Measurements from ENCODE around the gene SRBD1.

Gene SRBD1

GRCh38 chr2:45533771-45534170, 77.3 kb downstream of the SRBD1 start:
- Histone ChIP-seq H3K9ac (ENCODE audit: low read depth, low read length) (no peak overlapping the region), H3K9me3 (ENCODE audit: insufficient read depth, low read depth, low read length) (no peaks in the 10 kb centered on the region), H3K4me3 (ENCODE audit: low read length) (no peak overlapping the region), H3K4me1 (ENCODE audit: insufficient read depth, low read length) (no peaks in the 10 kb centered on the region), H3K36me3 (ENCODE audit: insufficient read depth, low read length) (peaks cover 3% of the 10 kb centered on the region), H3K27ac (ENCODE audit: low read depth, low read length) (no peak overlapping the region), H3K27me3 (ENCODE audit: insufficient read depth, low read length) (no peaks in the 10 kb centered on the region)
- 91% methylated on average over 1 of the region's 1 CpG for WGBS

- Histone ChIP-seq H3K9ac (ENCODE audit: low read depth, low read length) (no peak overlapping the region), H3K27me3 (ENCODE audit: insufficient read depth, low read length) (no peaks in the 10 kb centered on the region), H3K4me1 (ENCODE audit: insufficient read depth, low read length) (no peaks in the 10 kb centered on the region), H3K27ac (ENCODE audit: low read depth, low read length) (no peak overlapping the region), H3K36me3 (ENCODE audit: insufficient read depth, low read length) (peaks cover 3% of the 10 kb centered on the region; the same call in 1 of the 2 replicates), H3K9me3 (ENCODE audit: insufficient read depth, low read depth, low read length) (no peaks in the 10 kb centered on the region), H3K4me3 (ENCODE audit: low read length) (no peak overlapping the region)
- 100% methylated on average over 3 of the region's 3 CpGs for WGBS
Measured at GRCh38 chr2:45532181-45532580, 78.9 kb downstream of the SRBD1 start.

- H3K9me3 ChIP-seq (ENCODE audit: insufficient read depth, low read depth, low read length), result no peaks in the 10 kb centered on the region
Measured at GRCh38 chr2:45524016-45524415, 87.1 kb downstream of the SRBD1 start.

GRCh38 chr2:45518546-45518945, 92.5 kb downstream of the SRBD1 start:
- H3K36me3 ChIP-seq (ENCODE audit: insufficient read depth, low read length), result no peaks in the 10 kb centered on the region
- no peak overlapping the region for H3K4me3 ChIP-seq (ENCODE audit: low read length)
- H3K27me3 ChIP-seq (ENCODE audit: insufficient read depth, low read length), result no peaks in the 10 kb centered on the region
- no peak overlapping the region for H3K27ac ChIP-seq (ENCODE audit: low read depth, low read length)
- H3K9ac ChIP-seq (ENCODE audit: low read depth, low read length), result no peak overlapping the region
- H3K4me1 ChIP-seq (ENCODE audit: insufficient read depth, low read length), result no peaks in the 10 kb centered on the region
- H3K9me3 ChIP-seq (ENCODE audit: insufficient read depth, low read depth, low read length), result no peaks in the 10 kb centered on the region
- 96% methylated on average over 2 of the region's 2 CpGs for WGBS

More at GRCh38 chr2:45524016-45524415, 87.1 kb downstream of the SRBD1 start:
- Histone ChIP-seq H3K9ac (ENCODE audit: low read depth, low read length) (no peak overlapping the region), H3K27me3 (ENCODE audit: insufficient read depth, low read length) (no peaks in the 10 kb centered on the region), H3K4me1 (ENCODE audit: insufficient read depth, low read length) (no peaks in the 10 kb centered on the region), H3K27ac (ENCODE audit: low read depth, low read length) (no peak overlapping the region), H3K4me3 (ENCODE audit: low read length) (no peak overlapping the region), H3K36me3 (ENCODE audit: insufficient read depth, low read length) (no peaks in the 10 kb centered on the region)
- no CpG with 5 or more reads among the region's 1 CpG for WGBS

GRCh38 chr2:45510701-45511420, 100.2 kb downstream of the SRBD1 start:
- Histone ChIP-seq H3K36me3 (ENCODE audit: insufficient read depth, low read length) (no peaks in the 10 kb centered on the region), H3K9ac (ENCODE audit: low read depth, low read length) (no peak overlapping the region), H3K27me3 (ENCODE audit: insufficient read depth, low read length) (no peaks in the 10 kb centered on the region), H3K27ac (ENCODE audit: low read depth, low read length) (no peak overlapping the region), H3K4me1 (ENCODE audit: insufficient read depth, low read length) (peaks cover 29% of the 10 kb centered on the region), H3K9me3 (ENCODE audit: insufficient read depth, low read depth, low read length) (no peaks in the 10 kb centered on the region), H3K4me3 (ENCODE audit: low read length) (no peak overlapping the region)
- WGBS, result 74% methylated on average over 8 of the region's 9 CpGs

- Histone ChIP-seq H3K27ac (ENCODE audit: low read depth, low read length) (no peak overlapping the region), H3K4me1 (ENCODE audit: insufficient read depth, low read length) (peaks cover 15% of the 10 kb centered on the region), H3K4me3 (ENCODE audit: low read length) (no peak overlapping the region), H3K9me3 (ENCODE audit: insufficient read depth, low read depth, low read length) (peaks cover 4% of the 10 kb centered on the region; the same call in 1 of the 2 replicates), H3K9ac (ENCODE audit: low read depth, low read length) (no peak overlapping the region), H3K27me3 (ENCODE audit: insufficient read depth, low read length) (no peaks in the 10 kb centered on the region), H3K36me3 (ENCODE audit: insufficient read depth, low read length) (0 out of 2 replicates have a peak, but pooled peaks cover 2% of the 10 kb centered on the region)
- WGBS, result 94% methylated on average over 2 of the region's 3 CpGs
Measured at GRCh38 chr2:45506756-45507155, 104.3 kb downstream of the SRBD1 start.

GRCh38 chr2:45505138-45505537, 105.9 kb downstream of the SRBD1 start:
- Histone ChIP-seq H3K27ac (ENCODE audit: low read depth, low read length) (no peak overlapping the region), H3K36me3 (ENCODE audit: insufficient read depth, low read length) (peaks cover 6% of the 10 kb centered on the region; the same call in 1 of the 2 replicates), H3K9ac (ENCODE audit: low read depth, low read length) (no peak overlapping the region), H3K4me3 (ENCODE audit: low read length) (no peak overlapping the region), H3K4me1 (ENCODE audit: insufficient read depth, low read length) (no peaks in the 10 kb centered on the region), H3K27me3 (ENCODE audit: insufficient read depth, low read length) (no peaks in the 10 kb centered on the region), H3K9me3 (ENCODE audit: insufficient read depth, low read depth, low read length) (peaks cover 19% of the 10 kb centered on the region)
- 89% methylated on average over 1 of the region's 1 CpG for WGBS

GRCh38 chr2:45498661-45499550, 112.2 kb downstream of the SRBD1 start:
- Histone ChIP-seq H3K4me1 (ENCODE audit: insufficient read depth, low read length) (peaks cover 6% of the 10 kb centered on the region; the same call in 1 of the 2 replicates), H3K27me3 (ENCODE audit: insufficient read depth, low read length) (no peaks in the 10 kb centered on the region), H3K27ac (ENCODE audit: low read depth, low read length) (no peak overlapping the region), H3K36me3 (ENCODE audit: insufficient read depth, low read length) (peaks cover 6% of the 10 kb centered on the region; the same call in 1 of the 2 replicates), H3K9me3 (ENCODE audit: insufficient read depth, low read depth, low read length) (peaks cover 20% of the 10 kb centered on the region), H3K9ac (ENCODE audit: low read depth, low read length) (no peak overlapping the region), H3K4me3 (ENCODE audit: low read length) (no peak overlapping the region)
- WGBS, result no CpG with 5 or more reads among the region's 1 CpG

GRCh38 chr2:45497355-45497754, 113.7 kb downstream of the SRBD1 start:
- H3K9me3 ChIP-seq (ENCODE audit: insufficient read depth, low read depth, low read length), result peaks cover 20% of the 10 kb centered on the region
- H3K4me1 ChIP-seq (ENCODE audit: insufficient read depth, low read length), result peaks cover 6% of the 10 kb centered on the region; the same call in 1 of the 2 replicates
- 89% methylated on average over 2 of the region's 2 CpGs for WGBS
- no peaks in the 10 kb centered on the region for H3K27me3 ChIP-seq (ENCODE audit: insufficient read depth, low read length)
- no peak overlapping the region for H3K9ac ChIP-seq (ENCODE audit: low read depth, low read length)
- H3K4me3 ChIP-seq (ENCODE audit: low read length), result no peak overlapping the region
- H3K36me3 ChIP-seq (ENCODE audit: insufficient read depth, low read length), result peaks cover 4% of the 10 kb centered on the region; the same call in 1 of the 2 replicates
- H3K27ac ChIP-seq (ENCODE audit: low read depth, low read length), result no peak overlapping the region

GRCh38 chr2:45496869-45497268, 114.2 kb downstream of the SRBD1 start:
- H3K27ac ChIP-seq (ENCODE audit: low read depth, low read length), result no peak overlapping the region
- no peaks in the 10 kb centered on the region for H3K27me3 ChIP-seq (ENCODE audit: insufficient read depth, low read length)
- peaks cover 16% of the 10 kb centered on the region for H3K9me3 ChIP-seq (ENCODE audit: insufficient read depth, low read depth, low read length)
- H3K36me3 ChIP-seq (ENCODE audit: insufficient read depth, low read length), result peaks cover 4% of the 10 kb centered on the region; the same call in 1 of the 2 replicates
- peaks cover 6% of the 10 kb centered on the region; the same call in 1 of the 2 replicates for H3K4me1 ChIP-seq (ENCODE audit: insufficient read depth, low read length)
- no peak overlapping the region for H3K4me3 ChIP-seq (ENCODE audit: low read length)
- H3K9ac ChIP-seq (ENCODE audit: low read depth, low read length), result no peak overlapping the region
- 100% methylated on average over 1 of the region's 2 CpGs for WGBS

GRCh38 chr2:45494978-45495293, 116.1 kb downstream of the SRBD1 start:
- Histone ChIP-seq H3K4me1 (ENCODE audit: insufficient read depth, low read length) (peaks cover 6% of the 10 kb centered on the region; the same call in 1 of the 2 replicates), H3K36me3 (ENCODE audit: insufficient read depth, low read length) (no peaks in the 10 kb centered on the region), H3K9me3 (ENCODE audit: insufficient read depth, low read depth, low read length) (no peaks in the 10 kb centered on the region), H3K9ac (ENCODE audit: low read depth, low read length) (no peak overlapping the region), H3K4me3 (ENCODE audit: low read length) (no peak overlapping the region), H3K27me3 (ENCODE audit: insufficient read depth, low read length) (no peaks in the 10 kb centered on the region), H3K27ac (ENCODE audit: low read depth, low read length) (no peak overlapping the region)
- WGBS, result 54% methylated on average over 1 of the region's 1 CpG
